Measurements from ENCODE around the gene PTMA. TPM values are rescaled to one million over a fixed set of nuclear protein-coding genes. Genes with fewer than 3 reads are reported as not detected.

PTMA gene
- total RNA-seq, 1 experiment from 2014 or later: 2,164 TPM

GRCh38 chr2:231727621-231728020 is 19.3 kb downstream of the PTMA start (continued):
- TF ChIP-seq AFF4 (CRISPR knock-in tag; IDR thresholded peaks at IDR 0.05; ENCODE audit: borderline replicate concordance) (no peak), TEAD4 (CRISPR knock-in tag; IDR thresholded peaks at IDR 0.05) (no peak), OVOL2 (CRISPR knock-in tag; IDR thresholded peaks at IDR 0.05; ENCODE audit: borderline replicate concordance) (no peak), ZNF425 (CRISPR knock-in tag; conservative IDR thresholded peaks at IDR 0.05) (no peak), TP53 (CRISPR knock-in tag; IDR thresholded peaks at IDR 0.05) (no peak)

GRCh38 chr2:231732604-231733003 is 24.3 kb downstream of the PTMA start:
- Mint-ChIP-seq H3K4me3 (no peak overlapping the region), H3K36me3 (peaks cover 4% of the 10 kb centered on the region; the same call in 1 of the 2 replicates), H3K27me3 (ENCODE audit: low read depth) (no peaks in the 10 kb centered on the region), H3K9me3 (no peaks in the 10 kb centered on the region), H3K4me1 (peaks cover 2% of the 10 kb centered on the region; the same call in 1 of the 2 replicates), H3K27ac (no peak overlapping the region; the same call in 1 of the 2 replicates)
- CTCF ChIA-PET: interaction anchor here (0.7 to 3.0 kb wide), 7 partner anchors 8 to 168 kb away, joined by 3 to 17 read pairs (median 5); no protein-coding TSS in a partner anchor
- DNase-seq (ENCODE audit: low spot score): no peak
- TF ChIP-seq ZMAT4 (CRISPR knock-in tag; IDR thresholded peaks at IDR 0.05): no peak
- no peak for TF ChIP-seq ZBTB43 (CRISPR knock-in tag; IDR thresholded peaks at IDR 0.05)
- POLR2A ChIA-PET: no interaction called here
- peak; percentile 92 for ATAC-seq

- Mint-ChIP-seq H3K4me1 (no peaks in the 10 kb centered on the region), H3K27me3 (ENCODE audit: low read depth) (no peaks in the 10 kb centered on the region), H3K27ac (no peak overlapping the region), H3K9me3 (no peaks in the 10 kb centered on the region), H3K4me3 (no peak overlapping the region), H3K36me3 (peaks cover 12% of the 10 kb centered on the region)
- TF ChIP-seq USF2 (CRISPR knock-in tag; IDR thresholded peaks at IDR 0.05): no peak
- ChIA-PET CTCF (interaction anchor here (2.0 kb wide), 1 partner anchor 23 kb away, joined by 6 read pairs; no protein-coding TSS in a partner anchor), POLR2A (no interaction called here)
- no peak; the same call in 1 of the 2 replicates for ATAC-seq
- DNase-seq (ENCODE audit: low spot score): no peak
These were observed 29.4 kb downstream of the PTMA start for GRCh38 chr2:231737761-231738160.

GRCh38 chr2:231743376-231744116 is 35.2 kb downstream of the PTMA start:
- ChIA-PET CTCF (interaction anchor here (0.7 to 1.4 kb wide), 6 partner anchors 8 to 902 kb away, joined by 3 to 4 read pairs (median 4); no protein-coding TSS in a partner anchor), POLR2A (interaction anchor here (0.7 kb wide), 2 partner anchors 220 to 295 kb away, joined by 3 to 4 read pairs; no protein-coding TSS in a partner anchor)
- peaks cover 4% of the 10 kb centered on the region for H3K36me3 Mint-ChIP-seq
- peaks cover 16% of the 10 kb centered on the region for H3K4me1 Mint-ChIP-seq
- no peaks in the 10 kb centered on the region for H3K9me3 Mint-ChIP-seq
- H3K27ac Mint-ChIP-seq: no peak overlapping the region
- ATAC-seq (no peak), DNase-seq (ENCODE audit: low spot score) (no peak)
- no peak for TF ChIP-seq ATF6 (CRISPR knock-in tag; IDR thresholded peaks at IDR 0.05)
- H3K4me3 Mint-ChIP-seq: no peak overlapping the region
- H3K27me3 Mint-ChIP-seq (ENCODE audit: low read depth): no peaks in the 10 kb centered on the region

All from WTC11 (cell line).